Fibroblast of skin of left biceps (primary cell): Measurements from ENCODE around the gene CCDC192.
"Not testable (repeated sequence)": the region's sequence is repeated elsewhere in the genome, so short reads cannot be mapped to it uniquely, and the experiment has no call there.

Source experiments
- DNase-seq, 2 experiments: peaks; one replicate each; pipeline ENCODE4 v3.0.0-alpha.2; 2013; ENCODE audit warnings: low read depth in 2 of 2

The CCDC192 gene

GRCh38 chr5:127762412-127762811 lies 59.2 kb downstream of the CCDC192 start:
- no peak for DNase-seq

- DNase-seq = no peak
Measured at GRCh38 chr5:127766676-127767335, 63.6 kb downstream of the CCDC192 start.

- no peak for DNase-seq
Measured at GRCh38 chr5:127769386-127769785, 66.2 kb downstream of the CCDC192 start.

- DNase-seq = no peak
Measured at GRCh38 chr5:127770272-127770671, 67.1 kb downstream of the CCDC192 start.

- no peak for DNase-seq
Measured at GRCh38 chr5:127772531-127772930, 69.3 kb downstream of the CCDC192 start.

- no peak for DNase-seq
Measured at GRCh38 chr5:127774221-127774620, 71.0 kb downstream of the CCDC192 start.

GRCh38 chr5:127776477-127776876 lies 73.3 kb downstream of the CCDC192 start:
- DNase-seq = no peak

GRCh38 chr5:127777957-127778356 lies 74.8 kb downstream of the CCDC192 start:
- no peak for DNase-seq

GRCh38 chr5:127782450-127782849 lies 79.3 kb downstream of the CCDC192 start:
- DNase-seq = not testable (repeated sequence)

GRCh38 chr5:127785098-127785927 lies 82.1 kb downstream of the CCDC192 start:
- DNase-seq = peak; percentile 56 to 60

- no peak for DNase-seq
Measured at GRCh38 chr5:127791439-127791838, 88.2 kb downstream of the CCDC192 start.

GRCh38 chr5:127791908-127792307 lies 88.7 kb downstream of the CCDC192 start:
- DNase-seq = not testable (repeated sequence)

GRCh38 chr5:127793052-127793451 lies 89.9 kb downstream of the CCDC192 start:
- no peak for DNase-seq

- no peak for DNase-seq
Measured at GRCh38 chr5:127793879-127794278, 90.7 kb downstream of the CCDC192 start.

- no peak for DNase-seq
Measured at GRCh38 chr5:127796211-127796610, 93.0 kb downstream of the CCDC192 start.

- DNase-seq = no peak
Measured at GRCh38 chr5:127799293-127799905, 96.2 kb downstream of the CCDC192 start.

- peak in 1 of 2 experiments; percentile 14 for DNase-seq
Measured at GRCh38 chr5:127801751-127802476, 98.7 kb downstream of the CCDC192 start.

GRCh38 chr5:127802477-127802865 lies 99.3 kb downstream of the CCDC192 start:
- no peak for DNase-seq

GRCh38 chr5:127804886-127805426 lies 101.8 kb downstream of the CCDC192 start:
- DNase-seq = peak in 1 of 2 experiments; percentile 12

- no peak for DNase-seq
Measured at GRCh38 chr5:127805448-127805847, 102.3 kb downstream of the CCDC192 start.

GRCh38 chr5:127806776-127807175 lies 103.6 kb downstream of the CCDC192 start:
- DNase-seq = no peak

- DNase-seq = no peak
Measured at GRCh38 chr5:127809533-127809932, 106.3 kb downstream of the CCDC192 start.
